Neuronal stem cell (in vitro differentiated cells): ENCODE measurements around the gene CLCN3.

Experiments
- DNase-seq: peaks from one replicate; pipeline ENCODE4 v3.0.0-alpha.2; 2013; ENCODE audit warnings: low spot score
- H2AFZ ChIP-seq: one replicate; pipeline ENCODE4 v1.6.1; 2013; ENCODE audit warnings: mild to moderate bottlenecking, low read length, inconsistent platforms
- H2AK5ac ChIP-seq: 2 replicates; pipeline ENCODE4 v1.6.1; 2013; ENCODE audit warnings: low read depth, mild to moderate bottlenecking, inconsistent platforms, low read length, moderate library complexity, mixed read lengths
- H2BK120ac ChIP-seq: 2 replicates; pipeline ENCODE4 v1.6.1; 2013; ENCODE audit warnings: low read depth, mild to moderate bottlenecking, inconsistent platforms, low read length, moderate library complexity, mixed read lengths
- H2BK12ac ChIP-seq: one replicate; pipeline ENCODE4 v1.6.1; 2013; ENCODE audit warnings: low read length, inconsistent platforms
- H2BK15ac ChIP-seq: 2 replicates; pipeline ENCODE4 v1.6.1; 2013; ENCODE audit warnings: mild to moderate bottlenecking, low read length, inconsistent platforms, mixed read lengths
- H2BK5ac ChIP-seq: one replicate; pipeline ENCODE4 v1.6.1; 2013; ENCODE audit warnings: inconsistent platforms, mild to moderate bottlenecking, low read length, moderate library complexity
- H3K14ac ChIP-seq: one replicate; pipeline ENCODE4 v1.6.1; 2013; ENCODE audit warnings: low read length, inconsistent platforms
- H3K18ac ChIP-seq: 2 replicates; pipeline ENCODE4 v1.6.1; 2013; ENCODE audit warnings: low read length, inconsistent platforms
- H3K23ac ChIP-seq: 2 replicates; pipeline ENCODE4 v1.6.1; 2013; ENCODE audit warnings: low read depth, mild to moderate bottlenecking, mixed read lengths, low read length, inconsistent platforms; ENCODE audit not compliant: poor library complexity
- H3K27ac ChIP-seq: replicated peaks from 3 replicates; pipeline ENCODE4 v1.5.1; 2013; ENCODE audit warnings: low read length, inconsistent platforms
- H3K27me3 ChIP-seq, 3 experiments: 2 replicates each; pipeline ENCODE4 v1.6.1; 2013; ENCODE audit warnings: low read length in 3 of 3, mild to moderate bottlenecking in 2 of 3, inconsistent platforms in 1 of 3, low read depth in 1 of 3, mixed read lengths in 1 of 3, moderate library complexity in 1 of 3; ENCODE audit not compliant: control insufficient read depth in 3 of 3, insufficient read depth in 3 of 3
- H3K36me3 ChIP-seq, 2 donors: replicated peaks in 1 of 2; 2 replicates each; pipeline ENCODE4 v1.6.1; 2013; ENCODE audit warnings: low read length in 2 of 2; ENCODE audit not compliant: control insufficient read depth in 2 of 2, insufficient read depth in 2 of 2
- H3K4ac ChIP-seq: 2 replicates; pipeline ENCODE4 v1.6.1; 2013; ENCODE audit warnings: inconsistent platforms, mild to moderate bottlenecking, low read length, moderate library complexity
- H3K4me1 ChIP-seq, 2 donors: 1 replicate in 1 of 2; 2 replicates in 1 of 2; pipeline ENCODE4 v1.6.1; 2013; ENCODE audit warnings: low read length in 2 of 2, low read depth in 1 of 2; ENCODE audit not compliant: control insufficient read depth in 2 of 2, insufficient read depth in 1 of 2
- H3K4me2 ChIP-seq: one replicate; pipeline ENCODE4 v1.6.1; 2013; ENCODE audit warnings: mild to moderate bottlenecking, low read length, inconsistent platforms; ENCODE audit not compliant: insufficient read depth, poor library complexity, severe bottlenecking
- H3K4me3 ChIP-seq, 2 donors: 2 replicates each; pipeline ENCODE4 v1.5.1; 2013; ENCODE audit warnings: low read length in 2 of 2, mild to moderate bottlenecking in 2 of 2, inconsistent platforms in 1 of 2, moderate library complexity in 1 of 2
- H3K79me1 ChIP-seq: one replicate; pipeline ENCODE4 v1.6.1; 2013; ENCODE audit warnings: low read depth, mild to moderate bottlenecking, inconsistent platforms, low read length, moderate library complexity
- H3K9ac ChIP-seq: one replicate; pipeline ENCODE4 v1.6.1; 2013; ENCODE audit warnings: mild to moderate bottlenecking, low read depth, low read length, inconsistent platforms; ENCODE audit not compliant: poor library complexity
- H3K9me3 ChIP-seq, 2 donors: replicated peaks in 1 of 2; 2 replicates each; pipeline versions ENCODE3 to v1.6.1; 2013; ENCODE audit warnings: low read length in 2 of 2, mild to moderate bottlenecking in 2 of 2, inconsistent platforms in 1 of 2, low read depth in 1 of 2, mixed read lengths in 1 of 2, moderate library complexity in 1 of 2; ENCODE audit not compliant: control insufficient read depth in 2 of 2, insufficient read depth in 1 of 2
- H4K8ac ChIP-seq: one replicate; pipeline ENCODE4 v1.6.1; 2013; ENCODE audit warnings: low read depth, mild to moderate bottlenecking, inconsistent platforms, low read length, moderate library complexity
- H4K91ac ChIP-seq: one replicate; pipeline ENCODE4 v1.6.1; 2013; ENCODE audit warnings: low read length, low read depth, mild to moderate bottlenecking, inconsistent platforms; ENCODE audit not compliant: poor library complexity
- WGBS, 2 donors: extraction: QIAGEN DNeasy Blood & Tissue Kit; methylation state at CpG; one replicate each; pipeline ENCODE4 v1.1.7; 2013; ENCODE audit warnings: missing lambda C conversion rate in 2 of 2, mixed read lengths in 1 of 2; ENCODE audit not compliant: insufficient read length in 2 of 2, insufficient replicate concordance in 1 of 2; ENCODE audit errors: extremely low coverage in 2 of 2; 5-methylcytosine and 5-hydroxymethylcytosine counted together

The CLCN3 gene

DNA sequence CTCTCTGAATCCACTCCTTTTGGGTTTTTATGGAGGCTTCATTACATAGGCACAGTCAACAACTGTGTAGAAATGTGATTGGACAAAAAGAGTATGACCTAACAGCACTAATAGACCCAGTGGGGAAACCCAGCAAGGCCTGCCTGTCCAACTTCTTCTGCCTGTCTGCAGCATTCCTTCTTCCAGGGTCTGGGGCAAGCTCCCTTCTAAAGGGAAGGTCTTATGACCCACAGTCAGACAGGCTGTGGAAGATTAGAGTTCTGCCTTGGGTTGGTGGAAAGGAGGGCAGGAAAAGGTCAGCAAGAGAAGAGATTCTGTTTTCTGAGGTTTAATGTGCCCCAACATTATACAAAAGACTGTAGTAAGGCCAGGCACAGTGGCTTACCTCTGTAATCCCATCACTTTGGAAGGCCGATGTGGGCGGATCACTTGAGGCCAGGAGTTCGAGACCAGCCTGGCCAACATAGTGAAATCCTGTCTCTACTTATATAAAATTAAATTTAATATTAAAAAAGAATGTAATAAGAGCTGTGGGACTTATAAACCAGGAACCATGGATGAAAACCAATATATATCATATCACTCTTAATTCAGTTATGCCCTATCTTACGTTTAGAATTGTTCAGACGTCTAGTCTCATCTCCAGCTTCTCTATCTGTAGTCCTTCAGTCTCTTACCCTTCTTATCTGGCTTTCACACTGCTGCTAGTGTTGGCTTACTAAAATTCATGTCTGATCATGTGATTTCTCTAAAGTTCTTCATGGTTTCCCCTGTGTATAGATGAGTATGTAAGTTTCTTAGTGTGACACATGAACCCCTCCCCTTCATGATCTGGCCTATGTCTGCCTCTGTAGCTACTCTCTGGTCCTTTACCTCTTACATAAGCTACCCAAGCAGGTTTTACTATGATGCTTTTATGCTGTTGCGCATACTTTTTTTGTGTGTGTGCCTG lies 6.2 kb downstream of the CLCN3 start:
- H3K27ac ChIP-seq = no peak overlapping the region
- no peaks in the 10 kb centered on the region for H3K9me3 ChIP-seq

DNA sequence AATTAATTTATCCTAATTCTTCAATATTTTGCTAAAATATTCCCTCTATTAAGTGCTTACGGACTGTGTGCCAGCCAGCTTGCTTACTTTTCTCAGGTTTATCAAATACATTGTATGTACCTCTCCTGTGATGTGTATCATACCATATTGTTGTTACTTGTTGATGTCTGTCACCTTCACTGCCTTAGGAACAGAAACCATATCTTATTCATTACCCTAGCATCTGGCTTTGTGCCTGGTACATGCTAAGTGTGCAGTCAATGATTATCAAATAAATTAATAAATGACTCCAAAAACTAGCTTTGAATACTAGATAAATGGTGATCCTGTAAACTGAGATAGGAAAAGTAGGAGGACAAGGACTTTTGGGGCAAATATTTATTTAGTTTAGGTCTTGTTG lies 6.9 kb downstream of the CLCN3 start:
- Histone ChIP-seq H3K9ac (no peak overlapping the region), H3K27ac (no peak overlapping the region), H2BK120ac (no peak overlapping the region), H2AK5ac (no peak overlapping the region), H3K9me3 (no peaks in the 10 kb centered on the region), H2BK15ac (no peak overlapping the region), H4K8ac (no peak overlapping the region), H4K91ac (no peak overlapping the region), H3K23ac (no peak overlapping the region), H3K4me3 (no peak overlapping the region), H3K27me3 (no peaks in the 10 kb centered on the region), H3K79me1 (no peaks in the 10 kb centered on the region), H3K4me2 (no peak overlapping the region), H2BK5ac (no peak overlapping the region), H3K18ac (no peak overlapping the region), H3K36me3 (peaks cover 0 to 6% of the 10 kb centered on the region in 2 donors), H3K14ac (no peak overlapping the region), H2AFZ (no peak overlapping the region), H3K4ac (no peak overlapping the region), H3K4me1 (no peaks in the 10 kb centered on the region), H2BK12ac (no peak overlapping the region)
- WGBS, 2 donors = no CpG with 5 or more reads among the region's 1 CpG
- no peak for DNase-seq

More for the DNA sequence above, 6.2 kb downstream of the CLCN3 start:
- H2AK5ac ChIP-seq = no peak overlapping the region
- H3K4me2 ChIP-seq = no peak overlapping the region
- DNase-seq = no peak
- no peak overlapping the region for H3K9ac ChIP-seq
- WGBS, 2 donors = no CpG with 5 or more reads among the region's 6 CpGs
- no peak overlapping the region for H4K8ac ChIP-seq
- no peak overlapping the region for H2AFZ ChIP-seq
- H3K18ac ChIP-seq = no peak overlapping the region
- H2BK15ac ChIP-seq = no peak overlapping the region
- no peak overlapping the region for H3K23ac ChIP-seq
- no peak overlapping the region for H3K4me3 ChIP-seq
- H3K27me3 ChIP-seq = no peaks in the 10 kb centered on the region
- H3K14ac ChIP-seq = no peak overlapping the region
- H2BK5ac ChIP-seq = no peak overlapping the region
- H3K4ac ChIP-seq = no peak overlapping the region
- no peak overlapping the region for H2BK120ac ChIP-seq
- no peak overlapping the region for H4K91ac ChIP-seq
- no peak overlapping the region for H2BK12ac ChIP-seq
- no peaks in the 10 kb centered on the region for H3K4me1 ChIP-seq
- peaks cover 0 to 6% of the 10 kb centered on the region in 2 donors for H3K36me3 ChIP-seq
- no peaks in the 10 kb centered on the region for H3K79me1 ChIP-seq

DNA sequence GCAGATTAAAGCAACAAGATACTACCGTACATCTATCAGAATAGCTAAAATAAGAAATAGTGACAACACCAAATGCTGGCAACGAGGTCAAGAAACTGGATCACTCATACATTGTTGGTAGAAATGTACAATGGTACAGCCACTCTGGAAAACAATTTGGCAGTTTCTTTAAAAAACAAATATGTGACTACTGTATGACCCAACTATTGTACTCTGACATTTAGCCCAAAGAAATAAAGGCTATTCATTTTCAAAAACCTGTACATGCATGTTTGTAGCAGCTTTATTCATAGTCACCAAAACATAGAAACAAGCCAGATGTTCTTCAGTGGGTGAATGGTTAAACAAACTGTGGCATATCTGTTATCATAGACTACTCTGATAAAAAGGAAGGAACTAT lies 8.2 kb downstream of the CLCN3 start:
- no peak overlapping the region for H3K14ac ChIP-seq

DNA sequence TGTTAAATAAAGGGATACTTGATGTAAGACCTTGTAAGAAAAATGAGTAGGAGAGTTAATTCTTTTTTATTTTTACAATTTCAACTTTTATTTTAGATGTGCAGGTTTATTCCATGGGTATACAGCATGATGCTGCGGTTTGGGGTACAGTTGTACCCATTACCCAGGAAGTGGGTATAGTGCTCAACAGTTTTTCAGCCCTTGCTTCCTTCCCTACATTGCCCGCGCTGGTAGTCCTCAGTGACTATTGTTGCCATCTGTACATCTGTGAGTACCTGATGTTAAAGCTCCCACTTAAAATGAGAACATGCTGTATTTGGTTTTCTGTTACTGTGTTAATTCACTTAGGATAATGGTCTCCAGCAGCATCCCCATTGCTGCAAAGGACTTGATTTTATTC lies 9.7 kb downstream of the CLCN3 start:
- Histone ChIP-seq H3K79me1 (no peaks in the 10 kb centered on the region), H2BK12ac (no peak overlapping the region), H2BK5ac (no peak overlapping the region), H2AFZ (no peak overlapping the region), H3K4me1 (no peaks in the 10 kb centered on the region), H2BK120ac (no peak overlapping the region), H3K36me3 (peaks cover 0 to 6% of the 10 kb centered on the region in 2 donors), H3K4ac (no peak overlapping the region), H3K4me2 (no peak overlapping the region), H3K9ac (no peak overlapping the region), H3K9me3 (no peaks in the 10 kb centered on the region), H4K8ac (no peak overlapping the region), H3K18ac (no peak overlapping the region), H3K14ac (no peak overlapping the region), H3K27me3 (no peaks in the 10 kb centered on the region), H3K23ac (no peak overlapping the region), H2AK5ac (no peak overlapping the region), H4K91ac (no peak overlapping the region), H3K4me3 (no peak overlapping the region), H3K27ac (no peak overlapping the region), H2BK15ac (no peak overlapping the region)
- no peak for DNase-seq
- no CpG with 5 or more reads among the region's 3 CpGs for WGBS, 2 donors

More for the DNA sequence above, 8.2 kb downstream of the CLCN3 start:
- Histone ChIP-seq H3K18ac (no peak overlapping the region), H3K27ac (no peak overlapping the region), H3K4me2 (no peak overlapping the region), H3K9me3 (no peaks in the 10 kb centered on the region), H3K27me3 (no peaks in the 10 kb centered on the region), H3K9ac (no peak overlapping the region), H3K4me3 (no peak overlapping the region), H2AFZ (no peak overlapping the region), H3K36me3 (peaks cover 0 to 6% of the 10 kb centered on the region in 2 donors), H2BK15ac (no peak overlapping the region), H3K23ac (no peak overlapping the region), H2AK5ac (no peak overlapping the region), H2BK12ac (no peak overlapping the region), H2BK5ac (no peak overlapping the region), H4K91ac (no peak overlapping the region), H3K4ac (no peak overlapping the region), H2BK120ac (no peak overlapping the region), H4K8ac (no peak overlapping the region), H3K79me1 (no peaks in the 10 kb centered on the region), H3K4me1 (no peaks in the 10 kb centered on the region)
- WGBS, 2 donors = no CpG with 5 or more reads among the region's 2 CpGs
- DNase-seq = no peak
